ENCODE results near the gene ABCC3. TPM values are rescaled to one million over a fixed set of nuclear protein-coding genes. Genes with fewer than 3 reads are reported as not detected.
A peak's percentile ranks its signal among the peaks of the same experiment; 100 is the strongest.

The ABCC3 gene
- total and polyA plus RNA-seq, 2 experiments from 2014 or later = 0.53 TPM; not detected in 1

DNA sequence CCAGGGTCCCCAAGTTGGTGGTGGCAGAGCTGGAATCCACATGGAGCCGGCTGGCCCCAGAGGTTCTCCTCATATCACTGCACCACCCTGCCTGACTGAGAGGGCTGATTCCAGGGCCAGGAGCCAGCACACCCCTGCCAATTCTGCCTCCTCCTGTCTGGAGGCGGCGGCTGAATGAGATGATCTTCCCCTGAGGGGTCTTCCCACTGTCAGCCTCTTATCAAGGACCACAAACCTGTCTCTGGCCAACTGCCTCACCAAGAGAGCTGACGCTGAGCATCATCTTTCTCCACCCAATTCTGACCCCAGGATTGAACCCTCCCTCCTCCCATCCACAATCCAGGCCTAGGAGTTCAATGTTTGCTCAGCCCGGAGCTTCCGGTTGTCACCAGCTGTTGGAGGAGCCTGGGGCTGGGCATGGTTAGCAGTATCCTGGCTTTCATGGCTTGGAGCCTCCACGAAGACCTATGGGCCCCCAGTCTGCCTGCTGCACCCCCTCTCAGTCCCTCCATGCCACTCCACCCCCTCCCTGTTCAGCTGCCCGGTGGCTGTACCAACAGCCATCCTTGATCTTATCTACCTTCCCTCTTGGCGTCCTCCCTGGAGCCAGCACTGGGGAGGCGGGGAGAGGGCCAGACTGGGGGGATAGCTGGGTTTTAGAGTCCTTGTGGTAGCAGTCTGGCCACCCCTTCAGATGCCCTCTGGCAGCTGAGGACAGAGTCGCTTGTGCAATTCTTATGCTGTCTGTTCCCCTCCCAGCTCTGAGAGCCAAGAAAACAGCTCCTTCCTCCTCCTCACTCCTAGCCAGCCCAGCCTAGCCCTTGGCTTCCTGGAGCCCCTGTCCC, 25.6 kb downstream of the ABCC3 start:
- no peaks in the 10 kb centered on the region for H3K27me3 ChIP-seq
- TF ChIP-seq, protein P1, sequence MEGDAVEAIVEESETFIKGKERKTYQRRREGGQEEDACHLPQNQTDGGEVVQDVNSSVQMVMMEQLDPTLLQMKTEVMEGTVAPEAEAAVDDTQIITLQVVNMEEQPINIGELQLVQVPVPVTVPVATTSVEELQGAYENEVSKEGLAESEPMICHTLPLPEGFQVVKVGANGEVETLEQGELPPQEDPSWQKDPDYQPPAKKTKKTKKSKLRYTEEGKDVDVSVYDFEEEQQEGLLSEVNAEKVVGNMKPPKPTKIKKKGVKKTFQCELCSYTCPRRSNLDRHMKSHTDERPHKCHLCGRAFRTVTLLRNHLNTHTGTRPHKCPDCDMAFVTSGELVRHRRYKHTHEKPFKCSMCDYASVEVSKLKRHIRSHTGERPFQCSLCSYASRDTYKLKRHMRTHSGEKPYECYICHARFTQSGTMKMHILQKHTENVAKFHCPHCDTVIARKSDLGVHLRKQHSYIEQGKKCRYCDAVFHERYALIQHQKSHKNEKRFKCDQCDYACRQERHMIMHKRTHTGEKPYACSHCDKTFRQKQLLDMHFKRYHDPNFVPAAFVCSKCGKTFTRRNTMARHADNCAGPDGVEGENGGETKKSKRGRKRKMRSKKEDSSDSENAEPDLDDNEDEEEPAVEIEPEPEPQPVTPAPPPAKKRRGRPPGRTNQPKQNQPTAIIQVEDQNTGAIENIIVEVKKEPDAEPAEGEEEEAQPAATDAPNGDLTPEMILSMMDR (IDR thresholded peaks at IDR 0.05; ENCODE audit: low read depth, low read length) = no peak
- no peak overlapping the region for H3K4me3 ChIP-seq
- DNase-seq (ENCODE audit: low read depth in 1 of 2, low spot score in 1 of 2) = peak in 1 of 2 donors; percentile 58
- H3K9me3 ChIP-seq (ENCODE audit: low read depth) = no peaks in the 10 kb centered on the region
- no peaks in the 10 kb centered on the region for H3K36me3 ChIP-seq
- H3K27ac ChIP-seq = no peak overlapping the region
- peaks cover 8% of the 10 kb centered on the region for H3K4me1 ChIP-seq (ENCODE audit: low read depth)

DNA sequence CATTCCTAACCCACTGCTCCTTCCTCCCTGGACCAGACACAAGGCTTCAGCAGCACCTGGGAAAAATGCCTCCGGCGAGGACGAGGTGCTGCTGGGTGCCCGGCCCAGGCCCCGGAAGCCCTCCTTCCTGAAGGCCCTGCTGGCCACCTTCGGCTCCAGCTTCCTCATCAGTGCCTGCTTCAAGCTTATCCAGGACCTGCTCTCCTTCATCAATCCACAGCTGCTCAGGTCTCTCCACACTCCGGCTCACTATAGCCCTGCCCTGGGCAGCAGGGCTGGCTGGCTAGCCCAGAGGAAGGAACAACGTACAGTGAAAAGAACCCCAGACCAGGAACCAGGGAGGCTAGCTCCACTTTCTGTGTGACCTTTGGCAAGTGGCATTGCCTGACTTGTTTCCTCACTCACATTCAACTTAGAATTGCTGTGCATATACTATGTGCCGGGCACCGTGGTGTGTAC, 26.2 kb downstream of the ABCC3 start:
- Histone ChIP-seq H3K4me1 (ENCODE audit: low read depth) (peaks cover 8% of the 10 kb centered on the region), H3K27ac (no peak overlapping the region), H3K36me3 (no peaks in the 10 kb centered on the region), H3K4me3 (no peak overlapping the region), H3K27me3 (no peaks in the 10 kb centered on the region), H3K9me3 (ENCODE audit: low read depth) (no peaks in the 10 kb centered on the region)
- TF ChIP-seq, protein P1 (IDR thresholded peaks at IDR 0.05; ENCODE audit: low read depth, low read length) = no peak
- DNase-seq (ENCODE audit: low read depth in 1 of 2, low spot score in 1 of 2) = no peak

DNA sequence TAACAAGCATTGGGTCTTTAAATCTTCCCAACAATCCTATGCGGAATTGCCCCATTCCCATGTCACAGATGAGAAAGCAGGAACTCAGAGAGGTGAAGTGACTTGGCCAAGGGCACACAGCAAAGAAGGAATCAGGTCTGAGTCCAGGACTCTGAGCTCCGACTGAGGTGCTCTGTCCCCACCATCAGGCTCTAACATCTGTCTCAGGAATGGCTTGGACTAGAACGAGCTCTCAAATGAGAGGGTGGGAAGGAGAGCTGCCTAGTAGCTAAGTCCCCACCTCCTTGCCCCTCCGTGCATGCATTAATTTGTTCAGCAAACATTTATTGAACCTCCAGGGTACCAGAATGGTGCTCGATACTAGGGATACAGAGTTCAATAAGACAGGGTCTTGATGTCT, 26.7 kb downstream of the ABCC3 start:
- H3K4me3 ChIP-seq = no peak overlapping the region
- no peaks in the 10 kb centered on the region for H3K27me3 ChIP-seq
- no peak for DNase-seq (ENCODE audit: low read depth in 1 of 2, low spot score in 1 of 2)
- H3K36me3 ChIP-seq = no peaks in the 10 kb centered on the region
- no peaks in the 10 kb centered on the region for H3K9me3 ChIP-seq (ENCODE audit: low read depth)
- TF ChIP-seq, protein P1 (IDR thresholded peaks at IDR 0.05; ENCODE audit: low read depth, low read length) = no peak
- peaks cover 8% of the 10 kb centered on the region for H3K4me1 ChIP-seq (ENCODE audit: low read depth)
- no peak overlapping the region for H3K27ac ChIP-seq

DNA sequence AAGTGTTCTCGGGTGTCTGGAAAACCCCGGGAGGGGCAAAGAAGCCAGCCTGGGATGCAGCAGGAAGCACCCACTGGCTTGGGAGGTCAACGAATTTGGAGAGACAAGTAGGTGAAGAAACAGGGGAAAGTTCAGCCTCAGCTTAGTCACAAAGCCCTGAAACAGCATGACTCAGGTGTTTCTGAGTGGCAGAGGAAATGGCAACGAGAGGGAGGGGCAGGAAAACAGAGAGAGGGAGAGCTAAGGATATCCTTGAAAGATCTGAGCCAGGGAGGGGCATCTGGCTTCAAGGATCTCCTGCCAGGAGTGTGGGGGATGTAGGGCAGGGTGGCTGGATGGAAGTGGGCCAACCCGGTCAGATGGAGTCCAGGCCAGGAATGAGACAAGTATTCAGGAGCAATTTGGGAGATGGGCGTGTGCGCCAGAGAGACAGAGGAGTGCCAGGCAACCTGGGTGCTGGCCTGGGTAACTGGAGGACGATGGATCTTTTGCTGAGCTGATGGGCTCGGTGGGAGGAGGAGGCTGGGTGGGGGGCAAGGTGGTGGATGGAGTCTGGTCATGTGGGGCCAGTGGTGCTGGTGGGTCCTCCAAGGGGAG, 27.2 kb downstream of the ABCC3 start:
- Histone ChIP-seq H3K36me3 (no peaks in the 10 kb centered on the region), H3K27me3 (no peaks in the 10 kb centered on the region), H3K9me3 (ENCODE audit: low read depth) (no peaks in the 10 kb centered on the region), H3K27ac (no peak overlapping the region), H3K4me1 (ENCODE audit: low read depth) (peaks cover 8% of the 10 kb centered on the region), H3K4me3 (no peak overlapping the region)
- peak in 1 of 2 donors; percentile 84 for DNase-seq (ENCODE audit: low read depth in 1 of 2, low spot score in 1 of 2)
- TF ChIP-seq, protein P1 (IDR thresholded peaks at IDR 0.05; ENCODE audit: low read depth, low read length) = no peak

DNA sequence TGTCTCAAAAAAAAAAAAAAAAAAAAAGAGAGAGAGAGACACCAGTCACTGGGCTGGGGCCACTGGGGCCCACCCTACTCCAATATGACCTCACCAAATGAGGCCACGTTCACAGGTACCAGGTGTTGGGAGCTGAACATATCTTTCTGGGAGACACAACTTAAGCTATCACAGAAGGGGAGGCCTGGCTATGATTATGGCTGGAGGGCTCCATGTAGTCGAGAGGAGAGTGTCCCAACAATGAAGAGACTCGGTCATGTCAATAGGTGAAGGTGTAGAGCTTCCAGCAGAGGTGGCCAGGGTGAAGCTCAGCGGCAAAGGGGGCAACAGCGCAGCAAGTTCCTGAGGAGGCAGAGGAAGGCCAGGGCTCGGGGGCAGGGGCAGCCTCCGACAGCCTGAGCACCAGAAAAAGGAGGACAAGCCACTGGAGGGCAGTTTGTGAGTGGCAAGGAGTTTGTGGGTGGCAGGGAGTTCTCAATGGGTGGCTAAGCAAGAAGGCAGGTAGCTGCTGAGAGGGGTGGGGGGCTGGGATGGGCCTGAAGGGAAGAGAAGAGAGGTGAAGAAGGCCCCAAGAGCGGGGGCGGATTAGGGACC, 28.0 kb downstream of the ABCC3 start:
- H3K4me1 ChIP-seq (ENCODE audit: low read depth) = peaks cover 8% of the 10 kb centered on the region
- no peaks in the 10 kb centered on the region for H3K36me3 ChIP-seq
- no peaks in the 10 kb centered on the region for H3K9me3 ChIP-seq (ENCODE audit: low read depth)
- H3K4me3 ChIP-seq = no peak overlapping the region
- TF ChIP-seq, protein P1 (IDR thresholded peaks at IDR 0.05; ENCODE audit: low read depth, low read length) = no peak
- DNase-seq (ENCODE audit: low read depth in 1 of 2, low spot score in 1 of 2) = no peak
- no peaks in the 10 kb centered on the region for H3K27me3 ChIP-seq
- H3K27ac ChIP-seq = no peak overlapping the region

Data from cardiac muscle cell (in vitro differentiated cells and primary cell).